HG02678 (cell line): ENCODE data around the gene HTT.
"Not testable (repeated sequence)": the region's sequence is repeated elsewhere in the genome, so short reads cannot be mapped to it uniquely, and the experiment has no call there.

Experiments used
- ATAC-seq: cut with Tn5 transposase; IDR thresholded peaks from one replicate; pipeline ENCODE4 v1.9.1; 2021; ENCODE audit warnings: mild to moderate bottlenecking, moderate library complexity; ENCODE audit not compliant: unreplicated experiment

The HTT gene

GRCh38 chr4:3116955-3117354 is 42.5 kb downstream of the HTT start:
- ATAC-seq = no peak

- no peak for ATAC-seq
Observed at GRCh38 chr4:3118312-3118711, 43.8 kb downstream of the HTT start.

GRCh38 chr4:3119464-3119863 is 45.0 kb downstream of the HTT start:
- ATAC-seq = no peak

- no peak for ATAC-seq
Observed at GRCh38 chr4:3121110-3121509, 46.6 kb downstream of the HTT start.

GRCh38 chr4:3121596-3121995 is 47.1 kb downstream of the HTT start:
- no peak for ATAC-seq

- ATAC-seq = no peak
Observed at GRCh38 chr4:3122081-3122563, 47.6 kb downstream of the HTT start.

- ATAC-seq = no peak
Observed at GRCh38 chr4:3123181-3123671, 48.7 kb downstream of the HTT start.

- no peak for ATAC-seq
Observed at GRCh38 chr4:3124070-3124767, 49.7 kb downstream of the HTT start.

- no peak for ATAC-seq
Observed at GRCh38 chr4:3127112-3127511, 52.6 kb downstream of the HTT start.

GRCh38 chr4:3128058-3128457 is 53.6 kb downstream of the HTT start:
- no peak for ATAC-seq

GRCh38 chr4:3128976-3129375 is 54.5 kb downstream of the HTT start:
- ATAC-seq = no peak

- no peak for ATAC-seq
Observed at GRCh38 chr4:3130201-3130600, 55.7 kb downstream of the HTT start.

- no peak for ATAC-seq
Observed at GRCh38 chr4:3130826-3131225, 56.3 kb downstream of the HTT start.

- ATAC-seq = no peak
Observed at GRCh38 chr4:3134201-3134600, 59.7 kb downstream of the HTT start.

- no peak for ATAC-seq
Observed at GRCh38 chr4:3135155-3136011, 60.9 kb downstream of the HTT start.

GRCh38 chr4:3136454-3136853 is 62.0 kb downstream of the HTT start:
- no peak for ATAC-seq

- ATAC-seq = no peak
Observed at GRCh38 chr4:3137908-3138307, 63.4 kb downstream of the HTT start.

GRCh38 chr4:3145234-3145924 is 70.9 kb downstream of the HTT start:
- ATAC-seq = no peak

GRCh38 chr4:3148926-3149325 is 74.4 kb downstream of the HTT start:
- ATAC-seq = no peak

- not testable (repeated sequence) for ATAC-seq
Observed at GRCh38 chr4:3151238-3151637, 76.8 kb downstream of the HTT start.

GRCh38 chr4:3157366-3157765 is 82.9 kb downstream of the HTT start:
- ATAC-seq = no peak
